ENCODE results near the gene EEF1AKMT3. TPM values are rescaled to one million over a fixed set of nuclear protein-coding genes. Genes with fewer than 3 reads are reported as not detected.

The EEF1AKMT3 gene
- total RNA-seq, 1 experiment from 2014 or later, result 9.3 TPM

DNA sequence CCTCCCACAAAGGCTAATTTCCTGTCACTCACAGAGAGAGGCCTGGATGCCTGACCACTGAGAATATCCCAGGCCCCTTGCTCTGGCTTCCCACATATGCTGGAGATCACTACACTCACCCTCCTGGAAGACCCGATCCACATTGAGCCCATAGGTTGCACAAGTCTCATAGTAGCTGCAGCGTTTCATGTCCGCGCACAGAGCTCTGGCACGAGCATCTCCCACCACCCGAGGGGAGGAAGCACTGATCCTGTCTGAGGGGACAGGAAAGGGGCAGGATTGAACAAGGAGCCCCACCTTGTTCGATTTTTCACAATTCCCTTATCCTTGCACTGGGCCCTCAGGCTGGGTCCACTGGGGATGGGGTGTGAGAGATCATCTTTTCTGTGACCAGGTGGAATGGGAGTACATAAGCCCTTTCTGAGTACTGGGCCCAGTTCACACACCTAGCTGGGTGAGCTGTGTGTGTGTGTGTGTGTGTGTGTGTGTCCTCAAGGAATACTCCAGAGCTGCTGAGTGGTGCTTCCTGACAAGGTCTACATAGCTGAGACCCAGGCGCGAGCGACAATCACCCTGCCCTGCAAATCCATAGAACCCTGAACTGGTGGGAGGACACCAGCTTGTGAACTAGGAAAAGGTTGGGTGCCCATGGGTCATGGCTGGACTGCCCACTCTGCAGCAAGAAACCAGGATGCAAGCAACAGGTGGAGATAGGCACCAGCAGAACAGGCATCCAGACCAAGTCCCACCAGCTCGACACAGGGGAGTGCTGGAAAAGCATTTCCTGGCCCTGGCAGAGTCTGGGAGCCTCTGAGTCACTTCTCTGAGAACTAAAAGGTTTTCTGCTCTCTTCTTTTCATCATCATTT is 39.5 kb upstream of the EEF1AKMT3 start:
- H3K27ac ChIP-seq (ENCODE audit: low read length), result no peak overlapping the region
- no peaks in the 10 kb centered on the region for H3K9me2 ChIP-seq (replicated peaks; ENCODE audit: low read length)
- H3K79me2 ChIP-seq (ENCODE audit: low read length), result no peaks in the 10 kb centered on the region
- ChIA-PET CTCF (no interaction called here), POLR2A (ENCODE audit: unreplicated experiment) (no interaction called here)
- TF ChIP-seq EZH2 (IDR thresholded peaks at IDR 0.05; ENCODE audit: low read length, unreplicated experiment), result no peak
- TF ChIP-seq, protein P1, sequence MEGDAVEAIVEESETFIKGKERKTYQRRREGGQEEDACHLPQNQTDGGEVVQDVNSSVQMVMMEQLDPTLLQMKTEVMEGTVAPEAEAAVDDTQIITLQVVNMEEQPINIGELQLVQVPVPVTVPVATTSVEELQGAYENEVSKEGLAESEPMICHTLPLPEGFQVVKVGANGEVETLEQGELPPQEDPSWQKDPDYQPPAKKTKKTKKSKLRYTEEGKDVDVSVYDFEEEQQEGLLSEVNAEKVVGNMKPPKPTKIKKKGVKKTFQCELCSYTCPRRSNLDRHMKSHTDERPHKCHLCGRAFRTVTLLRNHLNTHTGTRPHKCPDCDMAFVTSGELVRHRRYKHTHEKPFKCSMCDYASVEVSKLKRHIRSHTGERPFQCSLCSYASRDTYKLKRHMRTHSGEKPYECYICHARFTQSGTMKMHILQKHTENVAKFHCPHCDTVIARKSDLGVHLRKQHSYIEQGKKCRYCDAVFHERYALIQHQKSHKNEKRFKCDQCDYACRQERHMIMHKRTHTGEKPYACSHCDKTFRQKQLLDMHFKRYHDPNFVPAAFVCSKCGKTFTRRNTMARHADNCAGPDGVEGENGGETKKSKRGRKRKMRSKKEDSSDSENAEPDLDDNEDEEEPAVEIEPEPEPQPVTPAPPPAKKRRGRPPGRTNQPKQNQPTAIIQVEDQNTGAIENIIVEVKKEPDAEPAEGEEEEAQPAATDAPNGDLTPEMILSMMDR (conservative IDR thresholded peaks at IDR 0.05; ENCODE audit: low read depth, low read length), result no peak
- no peak for TF ChIP-seq EZH2phosphoT487 (IDR thresholded peaks at IDR 0.05; ENCODE audit: borderline replicate concordance, low read length)
- no peak overlapping the region for H3K9ac ChIP-seq (ENCODE audit: low read length)
- no peaks in the 10 kb centered on the region for H4K20me1 ChIP-seq (ENCODE audit: low read length)
- no peak overlapping the region for H3K4me2 ChIP-seq (ENCODE audit: low read length)
- ATAC-seq (no peak), DNase-seq (no peak)
- H3K4me3 ChIP-seq (ENCODE audit: low read length), result no peak overlapping the region
- intact Hi-C loops (cut with micrococcal nuclease), result no loop called here
- no peak overlapping the region for H2AFZ ChIP-seq (ENCODE audit: low read length)
- BruUV-seq (replicated peaks), result no TSS peak
- H3K36me3 ChIP-seq (ENCODE audit: low read depth, low read length), result no peaks in the 10 kb centered on the region
- H3F3A ChIP-seq (ENCODE audit: low read length, unreplicated experiment), result no peaks in the 10 kb centered on the region
- H3K27me3 ChIP-seq (ENCODE audit: low read length), result peaks cover 33% of the 10 kb centered on the region
- peaks cover 17% of the 10 kb centered on the region for H3K4me1 ChIP-seq (ENCODE audit: insufficient read depth, low read length)
- no peaks in the 10 kb centered on the region for H3K9me3 ChIP-seq (ENCODE audit: low read length)

DNA sequence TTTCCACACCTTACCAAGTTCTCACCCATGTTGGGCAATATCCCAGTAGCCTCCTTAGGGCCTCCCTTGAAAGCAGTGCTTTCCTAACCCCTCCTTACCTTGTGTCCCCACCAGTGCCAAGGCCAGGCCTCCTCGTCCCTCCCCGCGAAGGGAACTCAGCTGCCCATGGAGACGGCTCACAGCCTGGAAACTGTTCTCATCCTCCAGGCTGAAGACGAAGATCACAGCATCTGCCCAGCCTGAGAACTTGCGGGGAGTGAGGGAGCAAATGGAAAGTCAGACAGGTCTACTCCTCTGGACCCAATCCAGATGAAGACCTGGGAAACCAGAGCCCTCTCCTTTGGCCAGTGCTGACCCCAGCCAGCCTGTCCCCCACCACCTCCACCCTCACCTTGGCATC is 38.5 kb upstream of the EEF1AKMT3 start:
- no peak for ATAC-seq
- intact Hi-C loops (cut with micrococcal nuclease), result no loop called here
- Histone ChIP-seq H3K36me3 (ENCODE audit: low read depth, low read length) (no peaks in the 10 kb centered on the region), H3K4me3 (ENCODE audit: low read length) (no peak overlapping the region), H3K27me3 (ENCODE audit: low read length) (peaks cover 39% of the 10 kb centered on the region), H3K9me3 (ENCODE audit: low read length) (no peaks in the 10 kb centered on the region), H3K27ac (ENCODE audit: low read length) (no peak overlapping the region), H3K4me2 (ENCODE audit: low read length) (no peak overlapping the region), H3K9ac (ENCODE audit: low read length) (no peak overlapping the region), H3F3A (ENCODE audit: low read length, unreplicated experiment) (no peaks in the 10 kb centered on the region), H2AFZ (ENCODE audit: low read length) (no peak overlapping the region), H3K4me1 (ENCODE audit: insufficient read depth, low read length) (peaks cover 17% of the 10 kb centered on the region), H3K79me2 (ENCODE audit: low read length) (no peaks in the 10 kb centered on the region), H3K9me2 (replicated peaks; ENCODE audit: low read length) (no peaks in the 10 kb centered on the region), H4K20me1 (ENCODE audit: low read length) (no peaks in the 10 kb centered on the region)
- ChIA-PET CTCF (no interaction called here), POLR2A (ENCODE audit: unreplicated experiment) (no interaction called here)
- DNase-seq, result no peak
- no TSS peak for BruUV-seq (replicated peaks)
- TF ChIP-seq EZH2phosphoT487 (IDR thresholded peaks at IDR 0.05; ENCODE audit: borderline replicate concordance, low read length), result no peak
- no peak for TF ChIP-seq EZH2 (IDR thresholded peaks at IDR 0.05; ENCODE audit: low read length, unreplicated experiment)
- TF ChIP-seq, protein P1 (conservative IDR thresholded peaks at IDR 0.05; ENCODE audit: low read depth, low read length), result no peak

DNA sequence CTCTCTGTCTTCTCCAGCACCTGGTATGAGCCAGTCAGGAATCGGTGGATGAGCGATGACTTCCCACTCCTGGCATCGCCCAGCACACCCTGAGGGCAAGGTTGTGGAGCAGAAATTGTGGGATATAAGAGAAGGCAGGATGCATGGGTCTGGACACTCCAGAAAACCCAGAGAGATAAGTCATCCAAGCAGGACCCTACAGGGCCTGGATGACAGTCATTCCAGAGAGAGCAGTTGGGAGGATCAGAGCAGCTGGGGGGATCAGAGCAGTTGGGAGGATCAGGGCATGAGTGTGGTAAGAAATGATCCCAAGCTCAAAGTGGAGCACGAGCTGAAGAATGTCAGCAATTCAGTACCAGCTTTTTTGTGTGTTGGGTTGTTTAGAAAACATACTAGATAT is 37.8 kb upstream of the EEF1AKMT3 start:
- no TSS peak for BruUV-seq (replicated peaks)
- no peak for ATAC-seq

More for the DNA sequence above, 37.8 kb upstream of the EEF1AKMT3 start:
- Histone ChIP-seq H3K36me3 (ENCODE audit: low read depth, low read length) (no peaks in the 10 kb centered on the region), H3K9me3 (ENCODE audit: low read length) (no peaks in the 10 kb centered on the region), H3K27ac (ENCODE audit: low read length) (no peak overlapping the region), H3F3A (ENCODE audit: low read length, unreplicated experiment) (no peaks in the 10 kb centered on the region), H3K9ac (ENCODE audit: low read length) (no peak overlapping the region), H3K9me2 (replicated peaks; ENCODE audit: low read length) (no peaks in the 10 kb centered on the region), H4K20me1 (ENCODE audit: low read length) (no peaks in the 10 kb centered on the region), H3K27me3 (ENCODE audit: low read length) (peaks cover 46% of the 10 kb centered on the region), H3K79me2 (ENCODE audit: low read length) (no peaks in the 10 kb centered on the region), H3K4me1 (ENCODE audit: insufficient read depth, low read length) (peaks cover 17% of the 10 kb centered on the region), H3K4me3 (ENCODE audit: low read length) (no peak overlapping the region), H3K4me2 (ENCODE audit: low read length) (no peak overlapping the region), H2AFZ (ENCODE audit: low read length) (no peak overlapping the region)
- ChIA-PET POLR2A (ENCODE audit: unreplicated experiment) (interaction anchor here (0.6 kb wide), 1 partner anchor 10 kb away, joined by 3 read pairs; no protein-coding TSS in a partner anchor), CTCF (interaction anchor here (0.7 kb wide), 1 partner anchor 123 kb away, joined by 3 read pairs; the partner anchor contains the start of gene ARHGEF25)
- DNase-seq, result no peak
- intact Hi-C loops (cut with micrococcal nuclease), result no loop called here
- TF ChIP-seq EZH2 (IDR thresholded peaks at IDR 0.05; ENCODE audit: low read length, unreplicated experiment) (no peak), EZH2phosphoT487 (IDR thresholded peaks at IDR 0.05; ENCODE audit: borderline replicate concordance, low read length) (no peak)
- TF ChIP-seq, protein P1 (conservative IDR thresholded peaks at IDR 0.05; ENCODE audit: low read depth, low read length), result no peak
